ENCODE results near the gene PI3. TPM values are rescaled to one million over a fixed set of nuclear protein-coding genes. Genes with fewer than 3 reads are reported as not detected.

Gene PI3, protein sequence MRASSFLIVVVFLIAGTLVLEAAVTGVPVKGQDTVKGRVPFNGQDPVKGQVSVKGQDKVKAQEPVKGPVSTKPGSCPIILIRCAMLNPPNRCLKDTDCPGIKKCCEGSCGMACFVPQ
- total RNA-seq (2014; rRNA removed; shearing (Covaris generic)) (not detected in 2 replicates), polyA plus RNA-seq (2016; fragmentation: Nextera tagmentation; extraction: Ambion mirVana) (not detected in 2 replicates)
- long read RNA-seq: 0 reads

DNA sequence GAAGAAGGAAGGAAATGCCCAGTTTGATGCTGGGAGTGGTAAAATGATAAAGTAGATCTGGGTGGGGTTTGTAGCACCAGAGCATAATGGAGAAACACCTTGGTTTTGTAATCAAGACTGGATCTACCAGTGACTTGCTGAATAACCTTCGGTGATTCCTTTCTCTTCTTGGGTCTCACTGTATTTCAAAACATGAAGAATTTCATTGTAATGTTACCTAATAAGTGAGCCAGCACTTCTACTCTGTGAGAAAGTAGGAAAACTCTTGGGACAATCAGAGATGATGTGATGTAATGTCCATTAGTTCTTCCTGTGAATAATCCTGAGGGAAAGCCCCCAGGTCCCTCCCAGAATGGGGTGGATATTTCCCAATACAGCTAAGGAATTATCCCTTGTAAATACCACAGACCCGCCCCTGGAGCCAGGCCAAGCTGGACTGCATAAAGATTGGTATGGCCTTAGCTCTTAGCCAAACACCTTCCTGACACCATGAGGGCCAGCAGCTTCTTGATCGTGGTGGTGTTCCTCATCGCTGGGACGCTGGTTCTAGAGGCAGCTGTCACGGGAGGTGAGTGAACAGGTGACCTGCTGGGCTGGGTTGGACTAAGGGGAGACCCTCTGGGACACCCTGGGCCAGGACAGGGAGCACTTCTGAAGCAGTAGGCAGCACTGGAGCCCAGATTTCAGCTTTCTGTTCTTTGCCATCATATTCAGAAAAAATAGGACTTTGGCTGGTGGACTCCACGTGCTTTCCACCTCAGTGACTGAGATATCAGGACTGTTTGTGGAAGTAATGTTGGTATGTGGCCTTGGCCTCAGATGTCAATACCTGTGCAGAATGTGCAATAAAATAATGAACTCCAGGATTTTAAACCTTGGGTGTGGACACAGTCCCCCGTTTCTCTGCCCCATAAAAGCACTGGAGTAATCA lies at the start of gene PI3:
Gene PI3, plus strand, starts transcription at position 469 of the 931 bp plus-strand sequence. Its CDS starts 21 bp downstream, at position 490.
- ATAC-seq (no peak), DNase-seq (ENCODE audit: low spot score) (no peak)
- no peak for TF ChIP-seq EZH2 (IDR thresholded peaks at IDR 0.05; ENCODE audit: low read depth, unreplicated experiment)
- no peak for TF ChIP-seq CREB1 (CRISPR knock-in tag; IDR thresholded peaks at IDR 0.05; ENCODE audit: low read depth)
- TF ChIP-seq, protein P1, sequence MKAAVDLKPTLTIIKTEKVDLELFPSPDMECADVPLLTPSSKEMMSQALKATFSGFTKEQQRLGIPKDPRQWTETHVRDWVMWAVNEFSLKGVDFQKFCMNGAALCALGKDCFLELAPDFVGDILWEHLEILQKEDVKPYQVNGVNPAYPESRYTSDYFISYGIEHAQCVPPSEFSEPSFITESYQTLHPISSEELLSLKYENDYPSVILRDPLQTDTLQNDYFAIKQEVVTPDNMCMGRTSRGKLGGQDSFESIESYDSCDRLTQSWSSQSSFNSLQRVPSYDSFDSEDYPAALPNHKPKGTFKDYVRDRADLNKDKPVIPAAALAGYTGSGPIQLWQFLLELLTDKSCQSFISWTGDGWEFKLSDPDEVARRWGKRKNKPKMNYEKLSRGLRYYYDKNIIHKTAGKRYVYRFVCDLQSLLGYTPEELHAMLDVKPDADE (IDR thresholded peaks at IDR 0.05): no peak
- peaks cover 6% of the 10 kb centered on the region; the same call in 1 of the 2 replicates for H3K9me2 ChIP-seq (ENCODE audit: insufficient read depth)
- Mint-ChIP-seq H3K4me3 (no peak within 1 kb of the TSS), H3K4me1 (0 out of 3 replicates have a peak, but pooled peaks cover 2% of the 10 kb centered on the region), H3K9me3 (no peaks in the 10 kb centered on the region; the same call in 2 of the 3 replicates), H3K27me3 (ENCODE audit: insufficient read depth, low read depth, poor library complexity) (no peaks in the 10 kb centered on the region), H3K36me3 (ENCODE audit: low read depth) (no peaks in the 10 kb centered on the region), H3K27ac (no peak within 1 kb of the TSS)
- no peaks in the 10 kb centered on the region for H3K36me3 ChIP-seq (ENCODE audit: insufficient read depth)
- no peaks in the 10 kb centered on the region for H3K4me1 ChIP-seq (ENCODE audit: insufficient read depth)
- no peak within 1 kb of the TSS for H3K4me2 ChIP-seq
- H3K4me3 ChIP-seq: no peak within 1 kb of the TSS
- no peaks in the 10 kb centered on the region for H4K20me1 ChIP-seq (replicated peaks; ENCODE audit: insufficient read depth)
- H3K27me3 ChIP-seq (ENCODE audit: insufficient read depth): no peaks in the 10 kb centered on the region
- no peak within 1 kb of the TSS for H3K27ac ChIP-seq (ENCODE audit: low read depth)
- H3F3A ChIP-seq (replicated peaks; ENCODE audit: low read depth): no peaks in the 10 kb centered on the region
- H3K79me2 ChIP-seq (replicated peaks; ENCODE audit: insufficient read depth): no peaks in the 10 kb centered on the region
- H2AFZ ChIP-seq: no peak within 1 kb of the TSS

GRCh38 chr20:45128099-45128498 lies 46.6 kb upstream of the PI3 start:
- H2AFZ ChIP-seq: no peak overlapping the region
- ATAC-seq (peak; percentile 34; the same call in 1 of the 3 replicates), DNase-seq (ENCODE audit: low spot score) (peak; percentile 28)
- no peaks in the 10 kb centered on the region for H3K4me1 ChIP-seq (ENCODE audit: insufficient read depth)
- no peak overlapping the region for H3K4me2 ChIP-seq
- no peak overlapping the region for H3K4me3 ChIP-seq
- no peaks in the 10 kb centered on the region for H3K79me2 ChIP-seq (replicated peaks; ENCODE audit: insufficient read depth)
- Mint-ChIP-seq H3K27me3 (ENCODE audit: insufficient read depth, low read depth, poor library complexity) (peaks cover 2% of the 10 kb centered on the region), H3K4me1 (no peaks in the 10 kb centered on the region), H3K9me3 (no peaks in the 10 kb centered on the region), H3K27ac (no peak overlapping the region), H3K4me3 (no peak overlapping the region), H3K36me3 (ENCODE audit: low read depth) (no peaks in the 10 kb centered on the region)
- H3K9me2 ChIP-seq (ENCODE audit: insufficient read depth): no peaks in the 10 kb centered on the region
- TF ChIP-seq REST (IDR thresholded peaks at IDR 0.05; ENCODE audit: unreplicated experiment): no peak
- TF ChIP-seq POLR2AphosphoS5 (IDR thresholded peaks at IDR 0.05; ENCODE audit: low read depth): no peak
- TF ChIP-seq ZNF114 (CRISPR knock-in tag; IDR thresholded peaks at IDR 0.05): no peak
- TF ChIP-seq EZH2phosphoT487 (IDR thresholded peaks at IDR 0.05; ENCODE audit: unreplicated experiment): no peak
- TF ChIP-seq JUNB (IDR thresholded peaks at IDR 0.05; ENCODE audit: unreplicated experiment): no peak
- TF ChIP-seq EZH2 (IDR thresholded peaks at IDR 0.05; ENCODE audit: low read depth, unreplicated experiment): no peak
- no peak for TF ChIP-seq ZNF331 (CRISPR knock-in tag; IDR thresholded peaks at IDR 0.05; ENCODE audit: low read depth)
- H3K27me3 ChIP-seq (ENCODE audit: insufficient read depth): no peaks in the 10 kb centered on the region
- no peaks in the 10 kb centered on the region for H4K20me1 ChIP-seq (replicated peaks; ENCODE audit: insufficient read depth)
- H3K27ac ChIP-seq (ENCODE audit: low read depth): no peak overlapping the region
- H3K36me3 ChIP-seq (ENCODE audit: insufficient read depth): no peaks in the 10 kb centered on the region
- H3F3A ChIP-seq (replicated peaks; ENCODE audit: low read depth): no peaks in the 10 kb centered on the region

Measured in GM23338 (cell line).